ENCODE results near the gene SPATA32.

The SPATA32 gene

DNA sequence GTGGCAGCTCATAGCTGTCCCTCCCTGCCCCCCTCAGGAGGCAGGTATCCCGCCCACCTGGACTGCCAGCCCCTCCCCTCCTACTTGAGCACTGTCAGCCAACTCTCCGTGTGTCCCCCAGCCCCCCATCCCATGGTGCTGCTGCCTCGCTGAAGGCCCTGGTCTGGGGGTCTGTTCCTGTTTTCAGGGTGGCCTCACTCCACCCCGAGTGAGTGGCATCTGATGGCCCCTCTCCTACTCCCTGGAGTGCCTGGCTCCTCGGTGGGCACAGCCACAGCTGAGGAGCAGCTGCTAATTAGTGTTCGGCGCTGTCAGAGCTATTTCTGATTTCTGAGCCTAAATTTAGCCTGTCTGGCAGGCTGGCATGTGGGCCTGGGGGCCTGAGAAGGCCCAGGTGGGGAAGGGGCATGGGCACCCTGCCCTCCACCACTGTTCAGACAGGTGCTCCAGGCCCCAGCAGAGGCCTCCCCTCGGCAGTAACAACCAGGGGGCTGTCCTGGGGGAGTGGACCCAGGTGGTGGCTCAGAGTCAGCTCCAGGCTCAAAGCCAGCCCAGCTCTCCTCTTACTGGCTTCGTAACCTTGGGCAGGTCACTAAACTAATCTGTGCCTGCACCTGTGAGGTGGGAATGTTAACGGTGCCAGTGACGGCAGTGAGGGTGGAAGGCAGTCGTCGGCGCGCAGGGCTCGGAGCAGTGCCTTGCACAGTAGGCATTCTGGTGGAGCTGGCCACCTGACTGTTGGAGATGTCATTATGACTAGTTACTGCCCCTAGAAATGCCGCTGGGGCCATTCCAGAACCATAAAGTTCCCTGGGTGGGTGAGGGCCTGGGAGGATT is 33.8 kb downstream of the SPATA32 start:
- DNase-seq, result peak; percentile 59

DNA sequence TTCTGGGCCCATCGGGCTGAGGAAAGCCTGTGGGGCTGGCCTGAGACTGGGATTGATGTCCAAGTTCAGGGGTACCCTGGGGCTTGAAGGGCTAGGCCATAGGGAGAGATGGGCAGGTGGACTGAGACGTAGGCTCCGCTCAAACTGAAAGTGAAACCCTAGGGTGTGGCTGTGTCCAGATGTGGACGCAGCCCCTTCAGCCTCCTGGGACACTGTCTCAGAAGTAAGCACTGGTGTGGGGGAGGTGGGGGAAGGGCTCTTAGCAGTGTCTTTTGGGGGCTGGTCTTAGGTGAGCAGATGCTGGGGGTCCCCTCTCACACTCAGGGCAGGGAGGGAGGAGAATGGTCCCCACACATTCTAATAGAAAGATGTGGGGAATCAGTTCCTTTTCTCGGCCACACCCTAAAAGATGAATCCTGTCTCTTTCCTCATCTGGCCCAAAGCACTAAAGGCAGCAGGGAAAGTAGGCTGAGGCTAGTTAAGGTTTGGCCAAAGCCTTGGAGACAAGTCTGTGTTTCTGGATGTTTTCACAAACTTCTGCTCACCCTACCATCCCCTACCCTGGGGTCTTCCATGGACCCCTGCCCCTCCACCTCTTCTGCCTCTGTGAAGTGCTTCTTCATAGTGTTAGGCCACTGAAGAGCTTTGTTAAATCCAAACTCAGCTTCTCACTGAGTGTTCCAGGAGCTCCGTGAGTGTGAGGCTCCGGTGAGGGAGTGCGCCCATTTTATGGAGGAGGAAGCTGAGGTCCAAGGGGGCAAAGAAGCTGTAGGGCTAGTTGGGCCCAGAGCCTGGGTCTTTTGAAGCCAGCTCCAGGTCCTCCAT is 34.6 kb downstream of the SPATA32 start:
- DNase-seq, result no peak

DNA sequence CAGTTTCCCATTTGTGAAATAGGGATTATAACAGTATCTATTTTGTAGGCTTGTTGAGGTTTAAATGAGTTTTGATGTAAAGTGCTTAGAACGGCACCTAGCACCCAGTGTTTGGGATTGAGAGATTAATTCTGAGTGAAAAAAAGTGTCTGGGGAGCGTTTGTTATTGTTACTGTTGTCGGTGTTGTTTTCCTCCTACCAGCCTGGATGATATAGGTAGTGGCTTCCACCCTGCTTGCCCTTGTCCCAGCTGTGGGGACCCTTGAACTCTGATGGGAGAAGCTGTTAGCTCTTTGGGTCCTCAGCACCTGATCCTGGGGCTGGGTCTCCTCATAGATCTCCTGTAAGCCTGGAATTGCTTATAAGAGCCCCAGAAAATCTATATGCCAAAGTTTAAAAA is 35.3 kb downstream of the SPATA32 start:
- DNase-seq, result no peak

DNA sequence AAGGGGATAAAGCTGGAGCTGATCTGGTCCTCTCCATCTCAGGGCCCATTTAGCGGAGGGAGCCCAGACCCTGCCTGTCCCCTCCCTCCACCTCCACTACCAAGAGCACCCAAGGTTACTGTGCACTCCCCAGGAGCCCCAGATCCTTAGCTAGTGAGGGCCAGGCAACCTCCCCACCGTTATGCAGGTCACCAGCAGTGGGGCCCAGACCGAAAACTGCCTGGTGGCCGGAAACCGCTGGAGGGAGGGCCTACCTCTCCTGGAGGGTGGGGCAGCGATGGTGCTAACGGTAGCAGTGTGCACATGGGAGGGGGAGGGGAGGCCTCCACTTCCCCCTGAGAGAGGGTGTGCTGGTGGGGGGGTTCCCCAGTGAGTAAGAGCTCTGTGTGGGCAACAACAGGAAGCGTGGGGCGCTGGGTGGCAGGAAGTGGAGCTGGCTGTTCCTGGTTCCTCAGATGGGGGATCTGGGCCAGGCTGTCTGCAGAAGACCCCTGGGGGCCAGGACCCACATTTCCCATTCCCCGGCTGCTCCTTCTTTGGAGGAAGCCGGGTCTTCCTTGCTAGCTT is 35.8 kb downstream of the SPATA32 start:
- no peak for DNase-seq

DNA sequence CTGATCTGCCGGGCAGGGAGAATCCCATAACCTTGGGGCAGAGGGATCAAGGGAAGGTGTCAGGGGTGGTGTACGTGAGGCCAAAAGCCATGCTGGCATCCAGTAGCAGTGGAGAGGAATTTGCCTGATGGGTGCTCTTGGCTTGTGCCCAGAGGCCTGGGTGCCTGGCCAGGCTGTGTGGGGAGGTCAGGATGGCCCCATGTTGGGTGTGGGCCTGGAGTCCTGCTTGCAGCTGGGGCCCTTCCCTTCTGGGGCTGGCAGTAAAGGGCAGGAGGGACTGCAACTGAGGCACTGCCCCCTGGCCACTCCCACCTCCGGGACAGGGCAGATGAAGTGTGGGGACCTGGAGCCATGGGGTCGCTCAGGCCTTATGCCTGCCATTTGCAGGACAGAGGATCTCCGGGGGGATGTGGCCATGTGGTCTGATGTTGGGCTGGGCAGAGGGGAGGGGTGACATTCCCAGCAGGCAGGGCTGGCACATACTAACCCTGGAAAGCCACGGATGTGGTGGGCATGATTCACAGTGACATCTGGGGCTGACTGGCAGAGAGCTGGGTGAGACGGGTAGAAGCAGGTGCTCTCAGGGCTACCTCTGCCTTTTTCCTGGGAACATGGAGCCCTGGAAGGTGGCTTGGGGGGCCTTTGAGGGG is 36.7 kb downstream of the SPATA32 start:
- peak; percentile 23 for DNase-seq

DNA sequence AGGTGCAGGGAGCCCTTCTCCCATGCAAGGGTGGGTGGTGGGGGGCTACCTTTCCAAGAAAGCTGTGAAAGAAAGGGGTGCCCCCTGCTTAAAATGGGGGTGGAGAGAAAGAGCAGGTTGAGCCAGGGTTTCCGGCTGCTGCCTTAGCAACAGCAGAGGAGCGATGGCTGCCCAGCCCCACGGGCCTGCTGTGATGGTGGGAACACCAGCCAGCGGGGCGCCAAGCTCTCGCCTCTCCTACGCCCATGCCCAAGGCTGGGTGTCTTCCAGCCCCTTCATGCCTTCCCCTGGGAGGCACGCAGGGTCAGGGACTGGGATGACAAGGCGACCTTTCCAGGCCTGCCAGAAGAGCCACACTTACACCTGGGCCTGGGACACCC is 37.2 kb downstream of the SPATA32 start:
- DNase-seq, result no peak

DNA sequence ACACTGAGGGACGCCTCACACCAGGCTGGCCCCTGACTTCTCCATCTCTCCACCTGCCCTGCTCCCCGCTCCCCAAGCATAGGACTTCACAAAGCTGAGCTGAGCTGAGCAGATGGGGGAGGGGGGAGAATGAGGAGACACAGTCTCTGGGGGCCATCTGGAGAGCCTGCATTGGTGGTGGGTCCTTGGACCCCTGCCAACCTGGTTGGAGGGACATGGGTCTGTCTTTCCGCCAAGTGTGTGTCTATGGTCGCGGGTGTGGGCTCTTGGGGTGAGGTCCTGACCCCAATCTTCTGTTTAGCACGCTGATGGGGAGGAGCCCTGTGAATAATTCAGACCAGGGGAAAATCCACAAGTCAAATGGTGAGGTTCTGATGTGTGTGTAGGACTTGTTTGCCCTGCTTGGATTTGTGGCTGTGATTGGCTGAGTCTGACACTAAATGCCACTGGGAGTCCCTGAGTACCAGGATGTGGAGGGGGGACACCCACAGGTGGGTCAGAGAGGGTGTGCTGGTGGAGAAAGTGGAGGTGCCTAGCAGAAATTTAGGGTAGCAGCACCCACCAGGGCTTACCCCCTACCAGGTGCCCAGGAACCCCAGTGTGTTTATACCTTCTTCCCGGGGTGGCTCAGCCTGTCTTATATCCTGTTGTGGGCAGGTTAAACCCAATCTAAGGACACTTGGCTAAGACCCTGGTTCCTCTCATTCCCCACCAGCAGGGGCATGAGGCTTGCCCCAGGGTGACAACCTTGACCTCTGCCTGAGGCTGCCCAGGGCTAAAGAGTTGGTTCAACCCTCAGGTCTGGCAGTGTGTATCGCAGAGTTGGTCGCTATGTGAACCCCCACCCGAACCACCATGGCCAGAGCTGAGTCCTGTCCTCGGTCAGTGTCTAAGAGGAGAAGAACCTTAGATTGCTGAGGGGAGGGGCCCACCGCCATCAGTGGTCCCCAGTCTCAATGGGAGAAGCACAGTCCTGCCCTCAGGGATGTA is 38.1 kb downstream of the SPATA32 start:
- peak; percentile 42 for DNase-seq

DNA sequence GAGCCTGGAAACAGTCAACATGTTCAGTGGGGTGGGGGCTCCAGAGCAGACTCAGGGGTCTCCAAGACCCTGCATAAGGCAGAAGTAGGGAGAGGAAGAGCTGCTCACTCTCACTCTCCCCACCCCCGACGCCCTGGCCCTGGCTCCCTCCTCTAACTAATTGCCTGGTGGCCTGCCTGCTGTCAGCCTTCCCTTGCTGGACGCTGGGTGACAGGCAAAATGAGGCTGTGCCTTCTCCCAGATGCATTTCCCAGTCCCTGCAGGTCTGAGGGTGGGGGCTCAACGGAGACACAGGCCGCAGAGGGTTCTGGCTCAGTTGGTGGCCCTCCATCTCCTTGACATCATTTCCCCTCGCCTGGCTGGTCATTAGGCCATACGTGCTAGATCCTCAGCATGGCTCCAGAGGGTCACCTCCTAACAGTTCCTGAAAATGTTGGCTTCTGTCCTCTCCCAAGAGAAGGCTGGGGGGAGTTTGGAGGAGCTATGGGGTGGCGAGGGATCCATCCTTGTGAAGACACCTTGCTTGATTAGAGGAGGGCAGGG is 38.8 kb downstream of the SPATA32 start:
- no peak for DNase-seq

DNA sequence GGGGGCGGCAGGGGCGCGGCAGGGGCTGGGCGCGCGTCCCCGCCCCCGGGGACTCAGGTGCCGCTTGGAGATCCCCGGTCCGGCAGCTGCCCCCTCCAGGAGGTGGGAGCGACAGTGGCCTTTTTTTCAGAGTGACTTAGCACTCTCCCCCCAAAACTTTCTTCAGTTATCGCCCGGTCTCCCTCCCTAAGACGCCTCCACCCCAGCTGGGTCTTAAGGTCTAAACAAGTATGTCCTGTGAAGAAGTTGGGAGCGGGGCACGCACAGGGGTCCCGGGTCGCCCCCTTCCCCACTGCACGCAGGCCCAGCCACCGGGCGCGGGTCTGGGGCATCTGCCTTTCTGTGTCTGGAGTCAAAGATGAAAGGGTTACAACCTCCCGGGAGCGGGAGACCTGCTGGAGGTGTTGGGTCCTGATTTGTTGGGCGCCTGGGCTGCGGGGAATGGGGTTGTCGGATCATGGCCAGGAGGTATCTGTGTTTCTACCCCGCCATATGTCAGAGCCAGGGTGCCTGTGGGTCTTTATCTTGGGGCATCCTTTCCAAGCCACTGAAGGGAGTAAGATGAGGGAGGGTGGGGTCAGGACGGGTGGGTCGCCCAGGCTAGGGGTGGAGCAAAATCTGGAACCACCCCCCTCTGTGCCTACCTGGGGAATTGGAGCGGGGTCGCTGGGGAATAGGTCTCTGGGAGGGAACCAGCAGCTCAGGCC is 39.5 kb downstream of the SPATA32 start:
- no peak for DNase-seq

DNA sequence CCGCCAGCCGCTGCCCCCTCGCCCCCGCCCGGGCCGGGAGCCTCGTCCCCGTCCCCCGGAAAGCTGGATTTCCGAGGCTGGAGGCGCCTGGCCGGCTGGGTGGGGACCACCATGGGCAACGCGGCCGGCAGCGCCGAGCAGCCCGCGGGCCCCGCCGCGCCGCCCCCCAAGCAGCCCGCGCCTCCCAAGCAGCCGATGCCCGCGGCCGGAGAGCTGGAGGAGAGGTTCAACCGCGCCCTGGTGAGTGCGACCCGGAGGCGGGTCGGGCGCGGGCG is 39.9 kb downstream of the SPATA32 start:
- DNase-seq, result no peak

DNA sequence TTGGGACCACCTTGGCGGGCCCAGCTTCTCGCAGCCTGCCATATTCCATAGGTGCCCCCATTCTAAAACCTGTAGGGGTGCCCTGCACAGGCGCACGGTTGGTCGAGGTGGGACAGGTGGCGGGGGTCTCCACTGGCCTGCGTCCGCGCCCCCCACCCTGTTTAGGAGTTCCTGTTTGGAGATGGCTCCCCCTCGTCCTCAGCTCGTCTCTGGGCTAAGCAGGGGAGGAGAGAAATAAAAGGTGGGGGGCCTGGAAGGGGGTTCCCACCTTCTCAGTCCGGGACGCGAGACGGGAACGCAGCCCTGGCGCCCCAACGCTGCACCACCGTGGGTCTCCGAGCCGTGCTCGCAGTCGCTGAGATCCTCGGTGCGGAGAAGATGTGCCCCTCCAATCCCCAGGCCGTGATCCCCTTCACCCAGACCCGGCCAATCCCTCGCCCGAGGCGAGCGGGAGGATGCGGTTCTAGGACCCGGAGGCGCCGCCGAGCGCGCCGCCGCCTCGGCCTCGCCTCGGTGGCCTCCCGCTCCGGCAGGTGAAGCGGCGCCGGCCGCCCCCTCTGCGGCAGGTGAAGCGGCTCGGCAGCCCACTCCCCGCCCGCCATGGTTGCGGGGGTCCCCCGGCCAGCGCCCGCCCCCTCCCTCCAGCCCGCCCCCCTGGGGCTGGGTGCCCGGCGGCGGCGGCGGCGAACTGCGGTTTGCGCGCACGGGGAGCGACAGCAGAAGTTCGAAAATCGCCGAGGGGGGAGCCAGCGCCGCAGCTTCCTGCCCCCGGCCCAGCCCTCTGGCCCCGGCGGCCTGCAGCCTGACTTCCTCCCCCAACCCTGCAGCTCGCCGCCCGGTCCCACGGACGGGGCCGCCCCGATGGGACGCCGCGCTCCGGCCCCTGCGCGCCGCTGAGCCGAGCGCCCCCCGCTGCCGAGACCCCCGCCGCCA is 40.5 kb downstream of the SPATA32 start, which contains the start of gene FMNL1:
TSS of gene FMNL1 (plus strand) at position 805 of the 933 bp plus-strand sequence. CDS start 240 bp downstream, outside the sequence.
- no peak for DNase-seq

DNA sequence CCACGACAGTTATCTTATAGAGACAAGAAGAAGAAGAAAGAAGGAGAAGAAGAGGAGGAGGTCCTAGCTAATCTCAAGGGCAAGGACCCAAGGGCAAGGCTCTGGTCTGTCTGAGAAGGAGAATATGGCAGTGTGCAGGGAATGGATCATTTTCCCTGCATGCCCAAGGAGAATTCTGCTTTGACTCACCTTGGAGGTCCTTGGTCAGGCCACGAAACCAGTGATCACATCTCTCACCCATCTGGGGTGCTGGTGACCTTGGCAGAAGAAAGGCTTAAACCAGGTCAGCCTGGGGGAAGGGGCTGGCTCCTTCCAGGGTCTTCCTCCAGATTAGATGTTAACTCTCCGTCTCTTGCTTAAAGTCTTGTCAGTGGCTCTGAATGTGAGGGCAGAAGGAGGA is 41.8 kb downstream of the SPATA32 start:
- DNase-seq, result no peak

DNA sequence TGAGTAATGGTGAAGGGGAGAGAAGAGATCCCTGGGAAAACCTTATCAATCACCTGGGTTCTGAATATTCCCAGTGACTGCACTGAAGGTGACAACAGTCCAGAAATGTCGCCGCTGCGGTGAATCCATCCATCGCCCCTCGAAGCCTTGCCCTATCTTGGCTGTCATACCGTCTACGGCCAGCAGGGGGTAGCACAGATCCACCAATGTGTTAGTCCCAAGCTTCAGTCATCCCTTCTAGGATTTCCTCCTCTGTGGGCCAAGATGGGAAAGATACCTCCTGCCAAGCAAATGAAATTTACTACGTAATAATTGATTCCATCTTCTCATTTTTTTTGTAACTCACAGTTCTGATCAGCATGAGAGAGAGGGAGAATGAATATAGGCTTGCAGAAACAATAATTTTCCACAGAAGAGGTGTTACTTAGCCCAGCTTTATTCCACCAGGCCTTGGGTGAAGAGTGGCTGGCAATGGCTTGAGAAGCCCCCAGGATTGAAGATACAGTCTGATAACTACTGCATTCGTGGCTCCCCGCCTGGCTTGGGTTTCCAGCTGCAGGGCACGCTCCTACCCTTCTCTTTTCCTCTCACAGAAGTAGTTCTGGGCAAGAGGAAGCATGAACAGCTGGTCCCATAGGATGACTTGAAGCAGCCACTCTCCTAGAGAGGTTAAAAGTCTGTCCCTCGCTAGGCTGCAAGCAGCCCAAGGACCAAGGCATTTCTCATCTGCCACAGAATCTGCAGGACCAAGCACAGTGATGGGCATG is 42.8 kb downstream of the SPATA32 start:
- peak; percentile 81 for DNase-seq

Measured in NCI-H1694 treated with DMSO at 0.1 percent for 48 hours (cell line).